ENCODE measurements around the gene CFB. TPM values are rescaled to one million over a fixed set of nuclear protein-coding genes. Genes with fewer than 3 reads are reported as not detected.

The CFB gene
- total and polyA plus RNA-seq, 2 of the 4 experiments (the other 2 are of a cell fraction): 1.8 to 6.1 TPM

GRCh38 chr6:31961616-31962015, 15.7 kb downstream of the CFB start (continued):
- TF ChIP-seq CTCF (conservative IDR thresholded peaks at IDR 0.05; ENCODE audit: low read depth, low read length): no peak
- TF ChIP-seq CEBPB (IDR thresholded peaks at IDR 0.05; ENCODE audit: low read depth, low read length): no peak
- TF ChIP-seq NFE2L2 (IDR thresholded peaks at IDR 0.05; ENCODE audit: low read depth, low read length): no peak
- no peak for TF ChIP-seq MAFK (IDR thresholded peaks at IDR 0.05; ENCODE audit: low read depth, low read length)

- H3K9me1 ChIP-seq (ENCODE audit: insufficient read depth, low read length): peaks cover 7% of the 10 kb centered on the region
- 97% methylated on average over 5 of the region's 19 CpGs; no CpG with 5 or more reads in 1 of the 2 experiments for WGBS, 2 experiments (ENCODE audit: extremely low coverage in 2 of 2, insufficient read length in 1 of 2)
- H2BK20ac ChIP-seq (ENCODE audit: low read depth, low read length): no peak overlapping the region
- H3K14ac ChIP-seq (replicated peaks; ENCODE audit: low read depth, low read length): no peak overlapping the region
- no peak overlapping the region for H3K9ac ChIP-seq (ENCODE audit: low read depth, low read length)
- H4K5ac ChIP-seq (ENCODE audit: low read depth, low read length): no peak overlapping the region
- H3K27me3 ChIP-seq (ENCODE audit: control insufficient read depth, insufficient read depth, low read length): no peaks in the 10 kb centered on the region
- peaks cover 69% of the 10 kb centered on the region for H3K36me3 ChIP-seq (ENCODE audit: control insufficient read depth, insufficient read depth, low read length)
- no peak overlapping the region for H4K91ac ChIP-seq (ENCODE audit: insufficient read depth, low read depth, low read length)
- no peak overlapping the region for H3K4ac ChIP-seq (ENCODE audit: low read depth, low read length)
- H2AFZ ChIP-seq (replicated peaks; ENCODE audit: low read length, poor library complexity): no peak overlapping the region
- H3K23ac ChIP-seq (ENCODE audit: low read depth, low read length): no peak overlapping the region
- no TSS peak for BruUV-seq (replicated peaks)
- H2BK15ac ChIP-seq (ENCODE audit: low read depth, low read length): no peak overlapping the region
- DNase-seq (no peak), ATAC-seq (ENCODE audit: low read depth) (no peak)
- H3K4me1 ChIP-seq (ENCODE audit: control insufficient read depth, insufficient read depth, low read length): peaks cover 6% of the 10 kb centered on the region; the same call in 1 of the 2 replicates
- no peak overlapping the region for H2AK5ac ChIP-seq (ENCODE audit: low read depth, low read length)
- intact Hi-C loops (cut with micrococcal nuclease): no loop called here
- no peak overlapping the region for H3K4me3 ChIP-seq (ENCODE audit: insufficient read depth, low read depth, low read length)
- H3K79me1 ChIP-seq (ENCODE audit: low read depth in 1 of 2, low read length in 2 of 2): peaks cover 14 to 31% of the 10 kb centered on the region in 2 experiments
- H2AK9ac ChIP-seq (replicated peaks; ENCODE audit: low read depth, low read length, poor library complexity): no peak overlapping the region
- H3K9me3 ChIP-seq (ENCODE audit: control insufficient read depth, insufficient read depth, low read length): no peaks in the 10 kb centered on the region
- H2BK5ac ChIP-seq (ENCODE audit: low read depth, low read length, poor library complexity, severe bottlenecking): no peak overlapping the region
- no peaks in the 10 kb centered on the region for H4K20me1 ChIP-seq (ENCODE audit: insufficient read depth, low read length)
- no peak overlapping the region for H3K27ac ChIP-seq (ENCODE audit: insufficient read depth, low read length)
- no peak overlapping the region for H2BK120ac ChIP-seq (ENCODE audit: low read depth, low read length)
- H3K56ac ChIP-seq (ENCODE audit: extremely low read depth, insufficient read depth, low read length): no peak overlapping the region
- ChIA-PET CTCF (no interaction called here), POLR2A (ENCODE audit: unreplicated experiment) (no interaction called here)
- no peak overlapping the region for H3K4me2 ChIP-seq (ENCODE audit: low read depth, low read length)
- H4K8ac ChIP-seq (ENCODE audit: low read depth in 2 of 2, low read length in 2 of 2): no peak overlapping the region
- dilution Hi-C loops (cut with HindIII; ENCODE audit: low sequenced_read_pairs, unreplicated experiment): no loop called here
- TF ChIP-seq MXI1 (IDR thresholded peaks at IDR 0.05; ENCODE audit: borderline replicate concordance, low read depth, low read length) (no peak), RCOR1 (IDR thresholded peaks at IDR 0.05; ENCODE audit: insufficient replicate concordance, low read length) (no peak), MAFK (IDR thresholded peaks at IDR 0.05; ENCODE audit: low read depth, low read length) (no peak), NFE2L2 (IDR thresholded peaks at IDR 0.05; ENCODE audit: low read depth, low read length) (no peak), RFX5 (IDR thresholded peaks at IDR 0.05; ENCODE audit: low read depth, low read length) (no peak), USF2 (IDR thresholded peaks at IDR 0.05; ENCODE audit: low read depth, low read length) (no peak), BHLHE40 (IDR thresholded peaks at IDR 0.05; ENCODE audit: low read depth, low read length) (no peak)
- in situ Hi-C loops (cut with MboI; ENCODE audit: low sequenced_read_pairs): no loop called here
- no peak overlapping the region for H3K18ac ChIP-seq (ENCODE audit: low read depth, low read length)
These were observed 18.0 kb downstream of the CFB start for GRCh38 chr6:31963921-31964320.

Data from IMR-90 (cell line).